MM.1S (cell line): ENCODE results near the gene TTLL9.

Source experiments
- CTCF ChIP-seq: fragments of 300-600 bp; sonication (generic); IDR thresholded peaks from 2 replicates; pipeline ENCODE4 v1.5.1; 2016; ENCODE audit warnings: antibody characterized with exemption, low read length, mixed read lengths
- EZH2 ChIP-seq: fragments of 300-600 bp; sonication (generic); optimal IDR thresholded peaks from 2 replicates; pipeline ENCODE3; 2017; ENCODE audit warnings: low read depth, mild to moderate bottlenecking, antibody characterized with exemption, low read length, mixed read lengths
- EZH2phosphoT487 ChIP-seq: fragments of 300-600 bp; sonication (generic); IDR thresholded peaks from 2 replicates; pipeline ENCODE4 v1.6.1; 2018; ENCODE audit warnings: antibody characterized with exemption, low read length

GRCh38 chr20:31872406-31872805 is 2.0 kb downstream of the TTLL9 start:
- TF ChIP-seq CTCF (no peak), EZH2 (no peak), EZH2phosphoT487 (no peak)
